T1000 (cell line): Measurements from ENCODE around the gene SLC26A3.
A peak's percentile ranks its signal among the peaks of the same experiment; 100 is the strongest.

Source experiments
- DNase-seq: peaks from one replicate; lab custom pipeline; 2025; ENCODE audit warnings: mixed read lengths; lab: John Stamatoyannopoulos, UW

The SLC26A3 gene

DNA sequence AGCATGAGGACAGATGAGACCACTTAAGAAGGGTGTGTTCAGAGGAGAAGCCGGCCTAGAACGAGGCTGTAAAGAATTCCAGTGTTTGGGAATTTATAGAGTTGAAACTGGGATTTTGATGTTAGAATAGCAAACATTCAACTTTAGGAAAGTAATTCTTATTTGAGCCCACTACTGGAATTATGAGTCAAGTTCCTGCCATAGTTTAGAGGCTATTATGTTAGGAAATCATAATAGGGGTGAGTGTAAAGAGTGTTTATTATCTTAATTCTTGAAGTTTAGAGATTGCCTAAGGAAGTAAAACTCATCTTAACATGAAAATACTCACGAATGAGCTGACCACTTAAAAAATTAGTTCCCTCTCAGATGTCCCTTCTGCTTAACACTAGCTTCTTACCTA is 57.0 kb downstream of the SLC26A3 start:
- DNase-seq, result no peak

GRCh38 chr7:107744345-107744750 is 58.7 kb downstream of the SLC26A3 start:
- no peak for DNase-seq

DNA sequence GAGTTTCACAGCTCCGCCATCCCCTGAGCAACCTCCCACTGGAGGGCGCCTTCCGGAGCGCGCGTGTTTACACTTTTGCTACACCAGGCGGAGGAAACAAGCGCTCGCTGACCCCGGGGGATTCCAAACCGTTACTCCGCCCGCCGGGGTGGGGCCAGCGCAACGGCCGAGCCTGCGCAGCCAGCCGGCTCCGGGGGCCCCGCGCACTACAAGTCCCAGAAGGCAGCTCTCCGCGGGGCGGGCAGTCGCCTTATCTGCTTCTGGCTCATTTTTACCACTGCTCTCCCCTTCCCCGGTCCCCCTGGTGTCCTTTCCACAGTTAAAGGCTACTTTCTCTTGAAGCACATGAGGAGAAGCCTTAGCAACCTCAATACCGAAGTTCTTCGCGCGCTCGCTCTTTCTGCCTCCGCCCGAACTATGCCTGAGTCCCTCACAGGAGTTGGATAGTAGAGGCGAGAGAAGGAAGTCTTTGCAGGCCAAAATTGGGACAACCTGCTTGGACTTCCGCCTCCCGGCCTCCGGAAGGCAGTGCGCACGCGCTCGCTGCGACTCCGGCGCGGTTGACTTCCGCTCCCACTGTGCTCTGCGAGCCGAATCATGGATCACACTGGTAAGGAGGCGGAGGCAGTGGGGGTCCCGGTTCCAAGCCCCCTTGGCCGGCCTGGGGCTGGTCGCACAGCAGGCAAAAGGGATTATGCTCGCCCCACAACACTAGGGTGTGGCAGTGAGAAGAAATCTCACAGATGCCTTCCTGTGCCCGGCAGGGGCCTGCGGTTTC is 59.3 kb downstream of the SLC26A3 start, which contains the start of gene CBLL1:
TSS of gene CBLL1 (plus strand) at position 576 of the 778 bp plus-strand sequence. CDS start at position 598, 22 bp downstream.
- DNase-seq, result peak; percentile 87

DNA sequence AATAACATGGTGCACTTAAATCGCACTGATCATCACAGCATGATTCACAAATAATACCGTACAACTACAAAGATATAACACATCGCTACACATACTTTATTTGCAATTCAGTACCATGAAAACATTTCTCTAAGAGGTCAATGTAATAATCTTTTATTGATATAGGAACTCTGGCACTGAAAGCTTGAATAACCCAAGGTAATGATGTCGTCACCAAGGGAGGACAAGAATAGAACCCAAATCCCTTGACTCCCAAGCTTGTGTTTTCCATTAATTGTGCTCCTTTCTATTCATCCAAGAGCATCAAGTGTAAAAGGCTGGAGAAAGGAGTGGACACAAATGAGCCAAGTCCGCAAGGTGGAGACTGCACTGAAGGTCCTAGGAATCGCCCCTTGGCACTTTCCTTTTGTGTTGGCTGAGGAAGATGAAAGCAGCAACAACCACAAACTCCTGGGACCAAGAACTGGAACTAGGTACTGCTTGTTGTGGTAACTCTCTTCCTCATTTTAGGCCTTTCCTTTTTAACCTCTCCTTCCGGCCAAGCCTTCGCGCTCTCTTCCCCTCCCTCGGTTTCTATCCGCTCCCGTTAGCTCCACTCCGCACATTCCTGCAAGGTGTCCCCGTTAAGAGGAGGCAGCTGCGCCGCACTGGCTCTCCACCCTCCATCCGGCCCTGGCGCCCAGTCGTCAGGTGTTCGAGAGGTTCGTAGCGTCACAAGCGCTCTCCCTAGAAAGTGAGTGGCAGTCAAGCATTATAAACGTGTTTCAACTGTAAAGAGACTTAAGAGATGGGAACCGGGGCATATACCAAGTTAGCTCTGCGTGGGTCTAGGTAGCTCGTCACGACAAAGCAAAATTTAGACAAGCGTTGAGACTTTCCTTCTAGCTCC is 60.1 kb downstream of the SLC26A3 start:
- DNase-seq, result no peak

DNA sequence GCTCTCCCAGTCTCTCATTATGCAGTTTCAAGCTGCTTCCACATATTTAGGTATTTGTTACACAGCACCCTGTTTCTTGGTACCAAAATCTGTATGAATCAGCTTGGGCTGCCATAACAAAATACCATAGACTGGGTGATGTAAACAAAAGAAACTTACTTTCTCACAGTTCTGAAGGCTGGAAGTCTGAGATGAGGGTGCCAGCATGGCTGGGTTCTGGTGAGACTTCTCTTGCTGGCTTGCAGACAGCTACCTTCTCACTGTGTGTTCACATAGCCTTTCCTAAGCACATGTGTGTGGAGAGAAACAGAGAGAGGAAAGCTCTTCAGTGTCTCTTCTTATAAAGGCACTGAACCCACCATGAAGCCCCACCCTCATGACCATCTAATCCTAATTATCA is 74.7 kb downstream of the SLC26A3 start:
- DNase-seq, result no peak

DNA sequence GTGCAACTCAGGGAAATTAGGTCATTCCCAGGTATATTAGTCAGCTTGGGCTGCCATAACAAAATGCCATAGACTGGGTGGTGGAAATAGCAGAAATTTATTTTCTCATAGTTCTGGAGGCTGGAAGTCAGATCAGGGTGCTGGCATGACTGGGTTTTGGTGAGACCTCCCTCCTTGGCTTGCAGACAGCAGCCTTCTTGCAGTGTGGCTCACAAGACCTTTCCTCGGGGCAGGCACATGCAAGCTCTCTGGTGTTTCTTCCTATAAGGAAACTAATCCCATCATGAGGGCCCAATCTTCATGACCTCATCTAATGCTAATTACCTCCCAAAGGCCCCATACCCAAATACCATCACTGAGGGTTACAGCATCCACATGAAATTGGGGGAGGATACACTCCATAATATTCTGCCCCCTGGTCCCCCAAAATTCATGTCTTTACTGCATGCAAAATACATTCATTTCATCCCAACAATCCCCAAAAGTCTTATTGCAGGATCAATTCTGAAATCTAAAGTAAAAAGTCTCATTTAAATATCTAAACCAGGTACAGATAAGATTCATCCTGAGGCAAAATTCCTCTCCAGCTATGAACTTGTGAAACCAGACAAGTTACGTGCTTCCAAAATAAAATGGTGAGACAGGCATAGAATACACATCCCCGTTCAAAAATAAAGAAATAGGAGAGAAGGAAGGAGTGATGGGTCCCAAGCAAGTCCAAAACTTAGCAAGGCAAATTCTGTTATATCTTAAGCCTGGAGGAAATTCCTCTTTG is 76.5 kb downstream of the SLC26A3 start:
- DNase-seq, result no peak

DNA sequence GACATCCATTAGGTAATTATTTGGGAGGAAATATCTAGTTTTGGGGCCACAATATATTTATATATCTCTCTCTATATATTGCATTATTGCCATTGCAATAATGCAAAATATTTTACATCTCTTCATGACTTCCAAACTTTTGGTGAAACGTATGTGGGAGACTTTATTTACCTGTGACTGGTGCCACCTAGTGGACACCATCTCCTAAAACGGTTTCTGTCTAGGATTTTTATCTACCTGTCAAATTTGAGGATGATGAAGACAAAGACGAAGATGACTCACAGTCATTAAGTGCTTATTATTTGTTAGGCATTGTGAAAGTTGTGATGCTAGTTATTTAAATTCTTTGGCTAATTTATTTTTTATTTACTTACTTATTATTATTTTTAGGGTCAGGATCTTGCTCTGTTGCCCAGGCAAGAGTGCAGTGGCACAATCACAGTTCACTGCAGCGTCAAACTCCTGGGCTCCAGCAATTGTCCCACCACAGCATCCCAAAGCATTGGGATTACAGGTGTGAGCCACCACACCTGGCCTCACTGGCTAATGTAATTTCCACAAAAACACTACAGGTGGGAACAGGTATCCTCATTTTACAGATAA is 77.8 kb downstream of the SLC26A3 start:
- no peak for DNase-seq

DNA sequence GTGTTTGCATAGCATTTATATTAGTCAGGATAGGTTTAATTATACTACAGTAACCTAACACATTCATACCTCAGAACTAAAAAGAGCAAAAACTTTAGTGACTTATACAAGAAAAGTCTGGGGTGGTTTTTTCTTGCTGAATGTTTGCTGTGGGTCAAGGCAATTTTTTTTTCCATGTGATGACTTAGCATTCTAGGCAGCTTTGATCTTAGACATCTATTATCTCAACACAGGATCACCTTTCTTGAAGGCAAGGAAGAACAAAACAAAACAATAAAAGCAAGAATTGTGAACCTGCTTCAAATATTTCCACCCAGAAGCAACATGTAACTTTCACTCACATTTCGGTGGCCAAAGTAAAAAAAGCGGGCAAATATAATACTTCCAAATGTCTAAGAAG is 79.8 kb downstream of the SLC26A3 start:
- no peak for DNase-seq

GRCh38 chr7:107721286-107721685 is 81.7 kb downstream of the SLC26A3 start:
- DNase-seq, result no peak

- DNase-seq, result no peak
Observed at GRCh38 chr7:107718456-107719193, 84.4 kb downstream of the SLC26A3 start.

DNA sequence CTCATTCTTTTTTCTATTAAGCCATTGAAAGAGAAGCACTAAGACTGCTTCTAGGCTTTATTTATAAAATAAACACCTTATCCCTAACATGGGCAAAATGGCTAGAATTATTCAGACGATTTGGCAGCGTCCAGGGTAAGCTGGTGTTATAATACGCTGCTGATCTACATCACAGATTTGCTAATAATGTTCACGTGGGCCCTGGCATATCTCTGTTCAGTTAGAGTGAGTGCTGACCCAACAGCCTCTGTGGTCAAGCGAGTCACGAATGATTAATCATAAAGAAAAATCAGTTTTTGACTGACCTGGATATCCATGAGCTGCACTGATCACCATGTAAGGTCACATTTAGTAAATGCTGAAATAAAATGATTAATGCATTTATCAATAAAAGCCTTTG is 87.5 kb downstream of the SLC26A3 start:
- DNase-seq, result no peak
